ENCODE results near the gene TRAF3IP3.

Gene TRAF3IP3

GRCh38 chr1:209741193-209741592 is 14.7 kb upstream of the TRAF3IP3 start:
- no peak for DNase-seq

GRCh38 chr1:209741889-209742288 is 14.0 kb upstream of the TRAF3IP3 start:
- DNase-seq, result no peak

GRCh38 chr1:209742409-209743144 is 13.3 kb upstream of the TRAF3IP3 start:
- DNase-seq, result peak; percentile 65

GRCh38 chr1:209743145-209743482 is 12.7 kb upstream of the TRAF3IP3 start:
- no peak for DNase-seq

GRCh38 chr1:209746451-209747165 is 9.2 kb upstream of the TRAF3IP3 start:
- no peak for DNase-seq

- DNase-seq, result peak; percentile 85
Observed at GRCh38 chr1:209747580-209748262, 8.1 kb upstream of the TRAF3IP3 start.

- no peak for DNase-seq
Observed at GRCh38 chr1:209748620-209749019, 7.2 kb upstream of the TRAF3IP3 start.

GRCh38 chr1:209749205-209749604 is 6.6 kb upstream of the TRAF3IP3 start:
- no peak for DNase-seq

- no peak for DNase-seq
Observed at GRCh38 chr1:209749670-209750323, 6.1 kb upstream of the TRAF3IP3 start.

GRCh38 chr1:209751627-209752231 is 4.1 kb upstream of the TRAF3IP3 start:
- DNase-seq, result no peak

- DNase-seq, result no peak
Observed at GRCh38 chr1:209752890-209753289, 3.0 kb upstream of the TRAF3IP3 start.

GRCh38 chr1:209755256-209755655 is 597 bp upstream of the TRAF3IP3 start:
- peak; percentile 41 for DNase-seq

GRCh38 chr1:209756615-209757445 is 977 bp downstream of the TRAF3IP3 start:
- peak; percentile 61 for DNase-seq

GRCh38 chr1:209758400-209758799 is 2.5 kb downstream of the TRAF3IP3 start:
- DNase-seq, result no peak

GRCh38 chr1:209759829-209760359 is 4.0 kb downstream of the TRAF3IP3 start:
- DNase-seq, result no peak

- peak; percentile 89 for DNase-seq
Observed at GRCh38 chr1:209761011-209761635, 5.3 kb downstream of the TRAF3IP3 start.

GRCh38 chr1:209766051-209766450 is 10.2 kb downstream of the TRAF3IP3 start:
- DNase-seq, result peak; percentile 93

GRCh38 chr1:209767096-209767495 is 11.2 kb downstream of the TRAF3IP3 start:
- no peak for DNase-seq

GRCh38 chr1:209767706-209768105 is 11.9 kb downstream of the TRAF3IP3 start:
- DNase-seq, result peak; percentile 59

GRCh38 chr1:209768354-209768774 is 12.5 kb downstream of the TRAF3IP3 start:
- peak; percentile 53 for DNase-seq

All from inflammatory macrophage treated with lipopolysaccharide for 4 hours (primary cell).